K562 (cell line): ENCODE results near the gene LPXN. TPM values are rescaled to one million over a fixed set of nuclear protein-coding genes. Genes with fewer than 3 reads are reported as not detected.

ENCODE experiments used
- ATF1 ChIP-seq, 2 experiments: fragments of 450-650 bp in 1 of 2; IDR thresholded peaks; 2 replicates each; pipeline ENCODE4 v1.6.1; 2016; ENCODE audit warnings: missing compliant biosample characterization in 1 of 2, missing genetic modification characterization in 1 of 2
- ATF2 ChIP-seq: sonication (generic); formaldehyde crosslinking; IDR thresholded peaks from 2 replicates; pipeline ENCODE4 v1.8.1; 2022; ENCODE audit warnings: missing genetic modification reagents
- CHCHD3 ChIP-seq: fragments of 250-450 bp; sonication (Bioruptor Pico); IDR thresholded peaks from 2 replicates; pipeline ENCODE4 v2.1.2; 2022; ENCODE audit warnings: mild to moderate bottlenecking
- CHD2 ChIP-seq: IDR thresholded peaks from 2 replicates; pipeline ENCODE4 v1.6.1; 2011; ENCODE audit warnings: low read depth, low read length
- E2F6 ChIP-seq, 2 experiments: IDR thresholded peaks; 2 replicates each; pipeline ENCODE4 v1.6.1; 2011; ENCODE audit warnings: borderline replicate concordance in 1 of 2, control low read depth in 1 of 2, low read depth in 1 of 2, low read length in 1 of 2, mild to moderate bottlenecking in 1 of 2, mixed read lengths in 1 of 2, moderate library complexity in 1 of 2; ENCODE audit not compliant: insufficient read depth in 1 of 2, insufficient read length in 1 of 2, poor library complexity in 1 of 2, severe bottlenecking in 1 of 2; ENCODE audit errors: extremely low read depth in 1 of 2
- GTF2F1 ChIP-seq: IDR thresholded peaks from 2 replicates; pipeline ENCODE4 v1.6.1; 2011; ENCODE audit warnings: low read depth, low read length, improper control_type of control experiment
- HNRNPH1 ChIP-seq: fragments of 200-400 bp; formaldehyde crosslinking; optimal IDR thresholded peaks from 2 replicates; pipeline ENCODE3; 2017; ENCODE audit warnings: low read depth, mild to moderate bottlenecking, low read length, moderate library complexity
- ILF3 ChIP-seq: fragments of 450-650 bp; IDR thresholded peaks from 2 replicates; pipeline ENCODE4 v1.6.1; 2018; ENCODE audit warnings: antibody characterized with exemption, mild to moderate bottlenecking, moderate library complexity, borderline replicate concordance
- KLF16 ChIP-seq: IDR thresholded peaks from 2 replicates; pipeline ENCODE4 v1.6.1; 2016; ENCODE audit warnings: antibody characterized with exemption
- NBN ChIP-seq: fragments of 450-650 bp; IDR thresholded peaks from 2 replicates; pipeline ENCODE4 v1.6.1; 2016; ENCODE audit warnings: low read depth, mild to moderate bottlenecking
- PKNOX1 ChIP-seq: fragments of 450-650 bp; IDR thresholded peaks from 2 replicates; pipeline ENCODE4 v1.6.1; 2016
- SMAD1 ChIP-seq: fragments of 150-350 bp; IDR thresholded peaks from 2 replicates; pipeline ENCODE4 v1.6.1; 2014; ENCODE audit warnings: low read length, low read depth; ENCODE audit not compliant: partially characterized antibody
- TAF15 ChIP-seq: fragments of 200-400 bp; formaldehyde crosslinking; IDR thresholded peaks from 2 replicates; pipeline ENCODE4 v1.6.1; 2017; ENCODE audit warnings: mild to moderate bottlenecking, low read depth, low read length, moderate library complexity
- ZHX1 ChIP-seq: fragments of 150-350 bp; conservative IDR thresholded peaks from 2 replicates; pipeline ENCODE4 v1.6.1; 2014; ENCODE audit warnings: low read length
- ZNF324 ChIP-seq: fragments of 250-450 bp; sonication (Bioruptor Pico); IDR thresholded peaks from 2 replicates; pipeline ENCODE4 v1.4.0; 2020; ENCODE audit warnings: mild to moderate bottlenecking
- ZNF384 ChIP-seq: IDR thresholded peaks from 2 replicates; pipeline ENCODE4 v1.6.1; 2012; ENCODE audit warnings: low read depth, low read length, improper control_type of control experiment
- ZNF518B ChIP-seq: fragments of 250-450 bp; sonication (Bioruptor Pico); IDR thresholded peaks from 2 replicates; pipeline ENCODE4 v1.5.0; 2021; ENCODE audit warnings: mild to moderate bottlenecking, moderate library complexity
- ZNF766 ChIP-seq: fragments of 200-800 bp; sonication (Bioruptor generic); conservative IDR thresholded peaks from 2 replicates; pipeline ENCODE4 v1.6.1; 2016; ENCODE audit warnings: missing genetic modification characterization, missing compliant biosample characterization
- polyA plus RNA-seq, 8 experiments: library from polyadenylated mRNA; depleted of rRNA in 4 of 8; stranded (reverse) in 5 of 8; unstranded in 3 of 8; fragments of >200 nt; fragmentation: Nextera tagmentation in 2 of 8; fragmentation: Illumina TruSeq in 1 of 8; extraction: Ambion mirVana in 2 of 8; extraction: Trizol in 1 of 8; gene quantifications; 2 replicates each; pipeline versions ENCODE4 v1.2.1 to v1.2.3, GENCODE V29; 2011 to 2014; ENCODE audit warnings: inconsistent platforms in 1 of 8, missing spikeins in 1 of 8
- total RNA-seq, 7 experiments: library from RNA; depleted of rRNA in 6 of 7; stranded (reverse); fragments of >200 nt in 6 of 7; fragmentation: Illumina TruSeq in 2 of 7; extraction: Trizol in 2 of 7; gene quantifications; 2 replicates each; pipeline versions ENCODE4 v1.2.1 to v1.2.3, GENCODE V29; 2011 to 2021; ENCODE audit warnings: low replicate concordance in 1 of 7

The LPXN gene
- total and polyA plus RNA-seq, 9 of the 15 experiments (the other 6 are each of a cell fraction or from before 2014, with no cell fraction given) = 0.73 to 3.1 (median 2.0) TPM

- TF ChIP-seq NBN (peak; percentile 16; the same call in 1 of the 2 replicates), CHD2 (peak; percentile 99), TAF15 (no peak), ZHX1 (peak; percentile 96), KLF16 (no peak), CHCHD3 (CRISPR knock-in tag) (no peak), HNRNPH1 (no peak), PKNOX1 (peak; percentile 92), E2F6 (IDR thresholded peaks at IDR 0.05; ENCODE audit: borderline replicate concordance in 1 of 2, extremely low read depth in 1 of 2, insufficient read depth in 1 of 2, insufficient read length in 1 of 2, low read depth in 1 of 2, low read length in 1 of 2, poor library complexity in 1 of 2, severe bottlenecking in 1 of 2) (peak; percentile 80 to 85), SMAD1 (peak; percentile 70), ZNF324 (0 out of 2 replicates have a peak, but pooled peaks have one; percentile 22), ZNF518B (CRISPR knock-in tag) (no peak), ZNF766 (CRISPR knock-in tag) (peak; percentile 87), ATF2 (CRISPR knock-in tag) (no peak), ATF1 (CRISPR knock-in tag; IDR thresholded peaks at IDR 0.05) (no peak; the same call in 1 of the 2 replicates), ATF1 (tag; IDR thresholded peaks at IDR 0.05) (no peak), GTF2F1 (no peak), ZNF384 (no peak), ILF3 (no peak)
These were observed 3.1 kb upstream of the LPXN start, which contains the start of gene ZFP91 (continued) for GRCh38 chr11:58578635-58579191.
